ENCODE data around the gene PLEKHG3.

The PLEKHG3 gene

DNA sequence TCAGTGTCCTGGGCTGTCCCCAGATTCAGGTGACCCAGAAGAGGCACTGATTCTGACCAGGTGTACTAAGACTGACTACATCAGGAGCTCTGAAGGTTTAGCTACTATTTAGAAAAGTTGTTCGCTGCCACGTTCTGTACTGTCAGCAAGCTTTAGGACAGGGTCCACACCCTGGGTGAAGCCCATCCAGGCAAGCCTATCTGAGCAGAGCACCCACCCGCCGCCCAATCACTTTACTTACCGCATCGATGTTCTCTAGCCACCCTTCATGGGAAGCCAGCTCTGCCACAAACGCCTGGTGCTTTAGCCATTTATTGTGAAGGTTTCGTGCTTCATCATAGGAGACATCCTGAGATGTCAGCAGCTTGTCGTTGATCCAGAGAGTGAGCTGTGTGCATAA is 79.8 kb downstream of the PLEKHG3 start:
- DNase-seq (ENCODE audit: low spot score): no peak

GRCh38 chr14:64786296-64787149 is 82.3 kb downstream of the PLEKHG3 start:
- peak; percentile 51 for DNase-seq (ENCODE audit: low spot score)

DNA sequence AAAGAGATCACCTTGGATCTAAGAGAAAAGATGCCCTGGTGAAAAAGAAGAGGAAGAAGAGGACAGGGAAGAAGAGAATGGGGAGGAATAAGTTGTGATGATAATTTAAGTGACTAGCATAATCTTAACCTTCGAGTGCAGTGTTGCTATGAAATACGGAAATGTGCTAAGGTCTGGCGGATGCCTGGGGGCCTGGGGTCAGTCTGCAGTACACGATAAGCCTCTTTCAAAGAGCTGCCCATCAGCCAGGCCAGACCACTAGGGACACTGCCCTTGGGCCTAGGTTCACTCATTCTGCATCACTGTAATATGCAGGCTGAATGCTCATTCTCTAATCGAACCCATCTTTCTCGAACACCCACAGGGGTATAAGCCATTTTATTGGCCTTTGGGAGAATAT is 83.4 kb downstream of the PLEKHG3 start:
- DNase-seq (ENCODE audit: low spot score): no peak

- peak; percentile 81 for DNase-seq (ENCODE audit: low spot score)
Observed at GRCh38 chr14:64788706-64789105, 84.5 kb downstream of the PLEKHG3 start.

DNA sequence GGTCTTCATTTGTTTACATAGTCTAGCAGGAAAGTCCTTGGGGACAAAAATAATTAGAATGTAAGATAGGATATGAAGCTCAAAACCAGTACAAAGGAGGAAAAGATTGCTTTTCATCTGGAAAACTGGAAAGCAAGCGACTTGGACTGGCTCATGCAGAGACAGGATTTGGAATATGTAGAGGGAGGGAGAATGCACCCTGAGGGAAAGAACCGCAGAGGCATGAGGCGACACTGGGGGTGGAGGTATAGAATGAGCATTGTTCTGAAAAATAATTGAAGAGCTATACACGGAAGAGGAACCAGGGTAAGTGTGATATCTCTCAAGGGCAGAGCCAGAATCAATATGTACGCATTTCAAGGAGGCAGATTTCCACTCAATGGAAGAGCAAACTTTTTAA is 85.5 kb downstream of the PLEKHG3 start:
- no peak for DNase-seq (ENCODE audit: low spot score)

DNA sequence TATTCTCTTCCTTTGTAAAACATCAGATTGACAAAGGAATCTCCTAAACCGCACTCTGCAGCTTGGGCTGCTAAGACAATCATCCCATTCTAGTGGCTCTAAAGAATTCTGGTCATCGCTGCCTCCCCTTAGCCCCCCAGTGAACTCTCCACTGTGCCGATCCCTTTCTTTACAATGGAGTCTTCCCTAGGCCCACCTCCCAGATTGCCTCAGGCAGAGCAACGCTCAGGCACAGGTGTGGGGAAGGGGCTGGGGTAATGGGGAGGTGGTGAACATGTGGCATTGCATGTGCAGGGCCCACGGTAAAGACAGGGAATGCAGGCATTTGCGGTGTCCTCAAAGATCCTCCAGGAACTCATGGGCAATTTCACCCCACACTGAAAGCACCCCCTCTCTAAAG is 86.3 kb downstream of the PLEKHG3 start:
- DNase-seq (ENCODE audit: low spot score): no peak

DNA sequence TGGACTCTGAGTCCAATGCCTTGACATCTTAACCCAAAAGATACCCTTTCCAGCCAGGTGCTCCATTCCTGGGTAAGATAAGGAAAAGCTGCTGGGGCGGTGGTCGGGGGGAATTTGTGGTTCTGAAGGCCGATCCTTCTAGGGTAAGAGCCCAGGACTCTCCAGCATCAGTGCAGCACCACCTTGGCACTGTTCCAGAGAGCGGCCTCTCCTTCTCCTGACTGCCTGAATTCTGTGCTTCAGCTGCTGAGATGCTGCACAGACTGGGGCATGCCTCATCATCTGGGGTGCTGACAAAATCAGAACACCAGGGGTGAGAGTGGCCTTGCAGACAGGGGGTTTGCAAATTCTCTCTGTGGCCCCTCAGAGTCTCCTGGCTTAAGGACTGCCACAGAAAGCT is 88.0 kb downstream of the PLEKHG3 start:
- no peak for DNase-seq (ENCODE audit: low spot score)

GRCh38 chr14:64792871-64793560 is 88.8 kb downstream of the PLEKHG3 start:
- no peak for DNase-seq (ENCODE audit: low spot score)

- DNase-seq (ENCODE audit: low spot score): no peak
Observed at GRCh38 chr14:64795211-64795610, 91.0 kb downstream of the PLEKHG3 start.

DNA sequence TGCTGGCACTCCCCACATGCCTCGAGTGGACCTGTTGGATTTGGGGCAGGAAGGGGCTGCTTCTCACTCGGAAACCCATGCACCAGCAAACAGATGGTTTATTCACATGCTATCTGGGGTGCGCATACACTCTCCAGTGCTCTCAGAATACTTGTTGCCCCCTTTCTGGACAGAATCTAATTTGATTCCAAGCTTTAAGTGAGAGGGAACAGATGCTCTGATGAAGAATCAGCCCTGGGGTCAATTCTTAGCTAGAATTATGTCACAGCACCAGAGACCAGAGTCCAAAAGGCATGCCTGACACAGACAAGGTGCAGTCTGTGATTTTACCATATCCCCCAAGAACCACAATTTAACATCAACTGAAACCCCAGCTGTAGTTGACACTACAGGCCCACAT is 91.7 kb downstream of the PLEKHG3 start:
- DNase-seq (ENCODE audit: low spot score): no peak

DNA sequence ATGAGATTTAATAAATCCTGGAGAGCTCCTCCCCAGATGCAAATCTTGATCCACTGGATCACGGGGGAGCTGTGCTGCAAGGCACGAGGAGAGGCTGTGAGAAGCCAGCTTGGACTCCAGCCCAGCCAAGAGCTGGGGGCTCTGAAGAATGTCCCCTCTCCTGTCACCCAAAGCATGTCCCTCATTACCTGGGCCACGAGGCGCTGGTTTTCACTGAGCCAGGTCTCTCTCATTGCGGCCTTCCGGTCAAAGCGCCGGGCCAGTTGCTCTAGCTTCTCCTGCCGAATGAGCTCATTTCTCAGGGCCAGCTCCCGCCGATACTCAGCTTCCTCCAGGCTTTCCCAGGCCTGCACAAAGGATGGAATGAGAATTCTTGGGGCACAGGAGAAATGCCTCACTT is 92.1 kb downstream of the PLEKHG3 start:
- DNase-seq (ENCODE audit: low spot score): no peak

GRCh38 chr14:64799555-64799954 is 95.3 kb downstream of the PLEKHG3 start:
- no peak for DNase-seq (ENCODE audit: low spot score)
